Measurements from ENCODE around the gene AGAP1. TPM values are rescaled to one million over a fixed set of nuclear protein-coding genes. Genes with fewer than 3 reads are reported as not detected.

AGAP1 gene
- total RNA-seq, 4 donors from 2014 or later, result 33.7 to 55.2 (median 37.5) TPM

DNA sequence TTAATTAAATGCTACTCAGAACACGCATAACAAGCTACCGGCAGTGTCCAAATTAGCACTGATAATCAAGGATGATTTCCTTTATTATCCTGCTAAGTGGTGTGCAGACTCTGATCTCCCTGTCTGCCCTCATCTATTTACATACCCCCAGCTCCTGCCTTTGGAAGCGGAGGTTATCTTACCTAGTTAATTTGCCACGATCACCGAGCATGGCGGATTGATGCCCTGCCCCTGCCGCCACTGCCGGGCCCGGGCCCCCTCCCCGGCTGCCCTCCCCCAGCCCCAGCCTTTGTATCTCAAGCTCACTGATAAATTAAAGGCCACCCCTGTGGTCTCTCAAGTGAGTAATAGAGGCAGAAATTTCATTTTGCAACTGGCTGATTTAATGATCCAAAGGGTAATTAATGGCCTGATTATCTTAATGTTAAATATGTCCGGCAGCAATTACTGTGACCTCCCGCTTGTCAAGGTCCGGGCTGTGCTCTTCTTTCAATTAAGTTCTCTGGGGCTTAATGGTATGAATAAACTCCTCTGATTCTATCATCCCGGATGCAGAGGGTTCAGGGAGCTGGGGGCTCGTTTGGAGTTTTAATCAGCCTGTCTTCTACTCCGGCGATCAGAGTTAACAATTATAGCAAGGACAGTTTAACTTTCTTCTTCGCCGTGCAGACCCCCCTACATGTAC, 560.9 kb downstream of the AGAP1 start:
- H3K27me3 ChIP-seq, result no peaks in the 10 kb centered on the region
- 70 to 85% methylated on average over 13 to 17 of the region's 19 CpGs for WGBS, 2 donors (ENCODE audit: low coverage in 1 of 2)
- no peak for ATAC-seq

DNA sequence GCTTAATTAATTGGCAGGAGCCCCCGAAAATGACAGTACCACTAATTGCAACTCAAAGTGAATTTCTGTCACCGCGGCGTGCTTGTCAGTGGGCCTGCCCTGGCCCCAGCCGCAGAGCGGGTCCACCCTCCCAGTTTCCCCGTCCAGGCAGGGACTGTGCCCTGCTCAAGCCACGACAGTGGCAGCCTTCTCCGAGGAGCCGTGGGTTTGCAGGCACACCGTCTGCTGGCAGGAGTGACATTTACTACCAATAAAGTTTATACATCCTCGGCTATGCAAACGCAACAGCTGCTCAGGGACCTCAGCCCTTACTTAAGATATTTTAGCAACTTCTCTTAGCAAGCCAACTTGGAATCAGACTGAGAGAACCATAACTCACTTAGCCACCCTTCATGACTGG, 561.6 kb downstream of the AGAP1 start:
- Histone ChIP-seq H3K36me3 (peaks cover 0 to 48% of the 10 kb centered on the region in 2 donors), H3K27ac (no peak overlapping the region), H3K4me1 (no peaks in the 10 kb centered on the region), H3K9me3 (peaks cover 0 to 5% (median 0%) of the 10 kb centered on the region in 3 donors), H3K4me3 (no peak overlapping the region), H3K27me3 (no peaks in the 10 kb centered on the region)
- TF ChIP-seq POLR2A (IDR thresholded peaks at IDR 0.05) (no peak), POLR2AphosphoS5 (IDR thresholded peaks at IDR 0.05) (no peak), EP300 (IDR thresholded peaks at IDR 0.05) (no peak)
- TF ChIP-seq, protein P1, sequence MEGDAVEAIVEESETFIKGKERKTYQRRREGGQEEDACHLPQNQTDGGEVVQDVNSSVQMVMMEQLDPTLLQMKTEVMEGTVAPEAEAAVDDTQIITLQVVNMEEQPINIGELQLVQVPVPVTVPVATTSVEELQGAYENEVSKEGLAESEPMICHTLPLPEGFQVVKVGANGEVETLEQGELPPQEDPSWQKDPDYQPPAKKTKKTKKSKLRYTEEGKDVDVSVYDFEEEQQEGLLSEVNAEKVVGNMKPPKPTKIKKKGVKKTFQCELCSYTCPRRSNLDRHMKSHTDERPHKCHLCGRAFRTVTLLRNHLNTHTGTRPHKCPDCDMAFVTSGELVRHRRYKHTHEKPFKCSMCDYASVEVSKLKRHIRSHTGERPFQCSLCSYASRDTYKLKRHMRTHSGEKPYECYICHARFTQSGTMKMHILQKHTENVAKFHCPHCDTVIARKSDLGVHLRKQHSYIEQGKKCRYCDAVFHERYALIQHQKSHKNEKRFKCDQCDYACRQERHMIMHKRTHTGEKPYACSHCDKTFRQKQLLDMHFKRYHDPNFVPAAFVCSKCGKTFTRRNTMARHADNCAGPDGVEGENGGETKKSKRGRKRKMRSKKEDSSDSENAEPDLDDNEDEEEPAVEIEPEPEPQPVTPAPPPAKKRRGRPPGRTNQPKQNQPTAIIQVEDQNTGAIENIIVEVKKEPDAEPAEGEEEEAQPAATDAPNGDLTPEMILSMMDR (IDR thresholded peaks at IDR 0.05), result no peak
- ATAC-seq, result no peak
- 55 to 74% methylated on average over 5 to 12 of the region's 13 CpGs for WGBS, 2 donors (ENCODE audit: low coverage in 1 of 2)

More for the DNA sequence above, 560.9 kb downstream of the AGAP1 start:
- H3K9me3 ChIP-seq, result peaks cover 0 to 5% (median 0%) of the 10 kb centered on the region in 3 donors
- H3K27ac ChIP-seq, result no peak overlapping the region
- no peak for TF ChIP-seq EP300 (IDR thresholded peaks at IDR 0.05)
- no peak for TF ChIP-seq POLR2A (IDR thresholded peaks at IDR 0.05)
- no peaks in the 10 kb centered on the region for H3K4me1 ChIP-seq
- no peak overlapping the region for H3K4me3 ChIP-seq
- peaks cover 0 to 54% of the 10 kb centered on the region in 2 donors for H3K36me3 ChIP-seq

DNA sequence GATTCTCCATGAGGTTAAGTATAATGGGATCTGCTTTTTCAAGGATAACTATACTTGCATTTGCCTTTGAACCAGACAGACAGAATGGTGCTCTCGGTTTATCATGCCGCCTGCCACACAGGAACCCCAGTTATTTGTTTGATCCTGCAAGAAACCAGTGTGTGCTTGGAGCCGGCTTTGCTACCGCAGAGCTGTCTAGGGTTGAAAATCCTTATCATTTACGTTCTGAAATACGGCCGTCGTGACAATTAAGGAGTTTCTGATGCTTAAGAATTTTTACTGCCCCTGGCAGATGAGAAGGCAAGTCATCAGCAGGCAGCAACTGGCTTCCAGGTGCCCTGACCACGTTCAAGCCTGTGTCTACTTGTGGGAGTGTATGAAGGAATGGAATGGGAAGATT, 562.3 kb downstream of the AGAP1 start:
- no peak overlapping the region for H3K27ac ChIP-seq
- peaks cover 0 to 44% of the 10 kb centered on the region in 2 donors for H3K36me3 ChIP-seq
- no peak for ATAC-seq
- WGBS, 2 donors (ENCODE audit: low coverage in 1 of 2), result 78 to 100% methylated on average over 2 to 5 of the region's 9 CpGs
- H3K4me1 ChIP-seq, result no peaks in the 10 kb centered on the region
- no peak for TF ChIP-seq POLR2AphosphoS5 (IDR thresholded peaks at IDR 0.05)
- TF ChIP-seq, protein P1 (IDR thresholded peaks at IDR 0.05), result no peak
- TF ChIP-seq POLR2A (IDR thresholded peaks at IDR 0.05), result no peak
- no peak for TF ChIP-seq EP300 (IDR thresholded peaks at IDR 0.05)
- H3K4me3 ChIP-seq, result no peak overlapping the region
- peaks cover 0 to 5% (median 0%) of the 10 kb centered on the region in 3 donors for H3K9me3 ChIP-seq
- no peaks in the 10 kb centered on the region for H3K27me3 ChIP-seq

DNA sequence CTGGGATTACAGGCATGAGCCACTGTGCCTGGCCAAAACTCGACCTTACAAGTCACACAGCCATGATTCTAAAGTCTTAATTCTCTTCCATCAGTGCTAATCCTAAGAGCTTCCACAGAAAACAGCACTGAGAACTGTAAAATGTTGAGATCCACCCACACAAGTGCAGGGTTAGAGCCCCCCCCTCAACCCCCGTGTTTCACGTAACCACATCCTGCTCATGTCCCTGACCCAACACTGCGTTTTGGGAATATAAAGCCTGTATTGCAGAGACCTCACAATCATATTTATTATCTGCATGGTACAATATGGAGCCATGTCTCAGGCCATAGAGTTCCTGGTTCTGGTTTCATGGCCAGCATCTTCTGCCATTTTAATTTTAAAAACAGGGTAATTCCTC, 563.5 kb downstream of the AGAP1 start:
- WGBS, 2 donors (ENCODE audit: low coverage in 1 of 2), result 89% methylated on average over 3 of the region's 4 CpGs
- Histone ChIP-seq H3K4me3 (no peak overlapping the region), H3K9me3 (peaks cover 0 to 5% (median 0%) of the 10 kb centered on the region in 3 donors), H3K4me1 (no peaks in the 10 kb centered on the region), H3K27ac (no peak overlapping the region), H3K36me3 (peaks cover 0 to 36% of the 10 kb centered on the region in 2 donors), H3K27me3 (no peaks in the 10 kb centered on the region)
- TF ChIP-seq, protein P1 (IDR thresholded peaks at IDR 0.05), result no peak
- TF ChIP-seq POLR2A (IDR thresholded peaks at IDR 0.05) (no peak), EP300 (IDR thresholded peaks at IDR 0.05) (no peak), POLR2AphosphoS5 (IDR thresholded peaks at IDR 0.05) (no peak)
- no peak for ATAC-seq

DNA sequence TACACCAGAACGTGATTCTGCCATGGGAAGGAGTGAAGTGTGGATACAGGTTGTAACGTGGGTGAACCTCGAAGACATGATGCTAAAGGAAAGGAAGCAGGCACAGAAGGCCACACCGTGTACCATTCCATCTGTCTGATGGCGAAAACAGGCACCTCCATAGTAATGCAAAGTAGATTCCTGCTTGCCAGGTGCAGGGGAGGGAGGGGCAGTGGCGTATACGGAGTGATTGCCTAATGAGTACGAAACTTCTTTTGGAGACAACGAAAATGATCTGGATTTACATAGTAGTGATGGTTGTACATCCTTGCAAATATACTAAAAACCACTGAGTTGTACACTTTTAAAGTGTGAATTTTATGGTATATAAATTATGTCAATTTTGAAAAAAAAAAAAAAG, 567.7 kb downstream of the AGAP1 start:
- no peaks in the 10 kb centered on the region for H3K27me3 ChIP-seq
- no peaks in the 10 kb centered on the region for H3K4me1 ChIP-seq
- TF ChIP-seq, protein P1 (IDR thresholded peaks at IDR 0.05), result no peak
- TF ChIP-seq EP300 (IDR thresholded peaks at IDR 0.05), result no peak
- no peak for TF ChIP-seq POLR2A (IDR thresholded peaks at IDR 0.05)
- no peak for TF ChIP-seq POLR2AphosphoS5 (IDR thresholded peaks at IDR 0.05)
- peaks cover 0 to 5% (median 0%) of the 10 kb centered on the region in 3 donors for H3K9me3 ChIP-seq
- H3K4me3 ChIP-seq, result no peak overlapping the region
- WGBS, 2 donors (ENCODE audit: low coverage in 1 of 2), result 42 to 53% methylated on average over 6 to 8 of the region's 9 CpGs
- H3K27ac ChIP-seq, result no peak overlapping the region
- ATAC-seq, result no peak
- peaks cover 0 to 29% of the 10 kb centered on the region in 2 donors for H3K36me3 ChIP-seq
